NT2/D1 (cell line): ENCODE results near the gene LRRC4C.

ENCODE experiments used
- YY1 ChIP-seq: IDR thresholded peaks from 2 replicates; pipeline ENCODE4 v1.6.1; 2011; ENCODE audit not compliant: insufficient read length, insufficient read depth
- ZNF274 ChIP-seq: IDR thresholded peaks from 2 replicates; pipeline ENCODE4 v1.6.1; 2011; ENCODE audit warnings: mild to moderate bottlenecking, low read depth, low read length

- TF ChIP-seq ZNF274 (no peak), YY1 (no peak)
Measured at GRCh38 chr11:40716344-40717130, 742.9 kb downstream of the LRRC4C start.
